Fibroblast of skin of back (primary cell): Measurements from ENCODE around the gene SNAP47.

Source experiments
- DNase-seq: peaks from one replicate; pipeline ENCODE4 v3.0.0-alpha.2; 2013

Gene SNAP47

GRCh38 chr1:227749225-227749624 lies 14.0 kb downstream of the SNAP47 start:
- no peak for DNase-seq

DNA sequence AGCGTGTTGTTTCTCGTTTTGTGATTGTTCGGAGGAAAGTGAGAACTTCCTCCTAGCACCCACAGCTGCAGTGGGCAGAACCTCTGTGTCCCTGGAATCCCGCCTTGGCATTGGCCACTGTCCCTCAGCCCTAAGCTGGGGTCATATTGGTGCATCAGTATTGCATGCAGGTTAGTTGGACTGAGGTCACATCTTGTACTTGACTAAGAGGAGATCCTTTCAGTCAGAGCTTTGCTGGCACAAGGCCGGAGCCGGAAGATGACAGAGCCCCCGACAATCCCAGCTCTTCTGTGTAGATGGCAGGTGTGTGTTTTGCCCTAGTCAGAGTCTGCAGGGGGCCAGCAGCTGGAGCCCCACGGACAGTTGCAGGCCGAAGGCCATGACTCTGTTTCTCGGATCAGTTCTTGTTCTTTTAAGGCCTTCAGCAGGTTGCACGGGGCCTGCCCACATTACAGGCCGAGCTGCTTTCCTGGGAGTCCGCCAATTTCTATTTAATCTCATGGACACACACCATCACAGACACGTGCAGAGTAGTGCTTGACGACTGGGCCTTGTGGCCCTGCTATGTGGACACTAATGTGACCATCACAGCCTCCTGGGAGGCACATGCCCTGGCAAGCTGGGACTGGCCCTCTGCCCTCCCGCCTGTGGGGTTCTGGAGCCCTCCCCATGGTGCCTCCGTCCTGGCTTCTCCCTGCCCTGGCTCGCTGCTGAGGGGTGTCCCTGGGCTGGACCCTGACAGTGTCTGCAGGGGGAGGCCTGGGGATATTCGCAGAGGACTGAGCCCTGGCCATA lies 14.9 kb downstream of the SNAP47 start:
- no peak for DNase-seq

DNA sequence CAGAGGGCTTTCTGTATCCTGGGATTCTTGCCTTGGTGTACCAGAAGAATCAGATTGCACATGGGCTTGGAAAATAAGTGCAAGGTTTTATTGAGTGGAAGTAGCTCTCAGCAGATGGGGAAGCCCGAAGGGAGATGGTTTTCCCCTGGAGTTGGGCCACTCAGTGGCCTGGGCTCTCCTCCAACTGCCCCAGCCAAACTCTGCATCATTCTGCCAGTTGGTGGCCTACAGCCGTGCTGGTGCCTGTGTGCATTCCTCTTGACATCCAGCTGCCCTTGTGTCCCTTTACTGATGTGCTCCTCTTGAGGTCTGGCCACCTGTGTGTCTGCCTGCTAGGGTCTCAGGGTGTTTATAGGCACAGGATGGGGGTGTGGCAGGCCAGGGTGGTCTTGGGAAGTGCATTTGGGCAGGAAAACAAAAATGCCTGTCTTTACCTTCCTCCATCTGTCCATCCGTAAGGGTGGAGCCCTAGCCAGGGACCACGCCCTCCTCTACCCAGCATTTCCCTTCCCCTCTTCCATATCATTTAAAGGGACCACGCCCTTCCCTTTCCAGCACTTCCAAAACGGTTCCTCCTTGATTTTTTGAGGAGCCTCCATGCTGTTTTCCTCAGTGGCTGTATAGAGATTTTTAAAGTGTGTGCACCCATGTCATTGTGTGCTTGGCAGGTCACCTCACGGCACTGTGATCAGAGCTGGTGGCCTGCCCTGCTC lies 18.9 kb downstream of the SNAP47 start:
- no peak for DNase-seq

GRCh38 chr1:227754958-227755357 lies 19.7 kb downstream of the SNAP47 start:
- no peak for DNase-seq

GRCh38 chr1:227756172-227756959 lies 21.1 kb downstream of the SNAP47 start:
- no peak for DNase-seq

- no peak for DNase-seq
These were observed 22.5 kb downstream of the SNAP47 start for GRCh38 chr1:227757781-227758180.

DNA sequence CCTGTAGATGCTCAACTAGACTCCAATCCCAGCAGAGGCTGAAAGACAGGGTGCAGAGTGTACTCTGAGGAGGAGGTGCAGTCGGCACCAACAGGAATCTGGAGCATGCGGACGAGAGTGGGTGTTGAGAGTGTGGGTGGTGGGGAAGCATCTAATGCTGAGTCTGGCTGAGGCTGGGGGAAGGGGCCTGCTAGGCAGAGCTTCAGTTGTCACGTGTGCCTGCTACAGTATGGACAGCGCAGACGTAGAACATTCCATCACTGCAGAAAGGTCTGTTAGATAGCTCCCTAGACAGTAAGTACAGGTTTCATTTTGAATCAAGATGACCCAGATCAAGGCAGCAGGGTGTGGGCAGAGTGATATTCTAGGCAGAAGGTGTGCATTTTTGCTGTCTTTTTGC lies 23.1 kb downstream of the SNAP47 start:
- no peak for DNase-seq

GRCh38 chr1:227759341-227760300 lies 24.4 kb downstream of the SNAP47 start:
- DNase-seq, result peak; percentile 97

GRCh38 chr1:227760377-227760776 lies 25.1 kb downstream of the SNAP47 start:
- no peak for DNase-seq

- no peak for DNase-seq
These were observed 26.5 kb downstream of the SNAP47 start for GRCh38 chr1:227761621-227762230.

- peak; percentile 82 for DNase-seq
These were observed 27.1 kb downstream of the SNAP47 start for GRCh38 chr1:227762231-227762911.

DNA sequence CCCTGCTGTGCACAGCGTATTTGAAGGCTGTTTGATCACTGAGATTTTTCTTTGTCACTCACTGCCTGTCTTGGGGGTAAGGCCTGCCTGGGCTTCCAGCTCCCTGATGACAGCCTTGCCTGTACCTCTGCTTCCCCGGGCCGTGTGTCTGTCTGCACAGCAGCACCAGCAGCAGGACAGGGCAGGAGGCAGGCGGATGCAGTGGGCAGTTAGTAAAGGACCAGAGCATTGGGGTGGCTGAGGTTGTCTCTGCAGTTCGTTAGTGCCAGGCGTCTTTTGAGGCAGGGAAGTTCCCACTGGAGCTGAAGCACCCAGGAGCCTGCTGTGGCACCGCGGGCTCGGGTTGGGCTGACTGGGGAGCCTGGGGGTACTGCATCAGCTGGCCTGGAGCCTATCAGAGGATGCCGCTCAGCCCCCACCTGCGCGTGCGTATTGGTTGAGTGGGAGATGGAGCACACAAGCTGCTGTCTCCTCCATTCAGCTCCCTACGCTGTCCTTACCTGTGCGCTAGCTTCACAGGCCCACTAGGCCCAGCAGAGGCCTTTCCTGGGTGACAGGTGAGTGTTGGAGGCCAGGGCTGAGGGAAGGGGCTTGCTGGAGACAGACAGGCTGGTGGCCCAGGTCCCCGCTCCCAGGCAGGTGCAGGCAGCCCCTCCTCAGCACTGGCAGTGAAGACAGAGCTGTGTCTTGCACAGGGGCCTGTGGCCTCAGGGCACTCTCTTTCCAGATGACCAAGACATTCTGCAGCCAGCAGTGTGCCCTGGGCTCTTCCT lies 28.2 kb downstream of the SNAP47 start:
- DNase-seq, result no peak

GRCh38 chr1:227764019-227764391 lies 28.8 kb downstream of the SNAP47 start:
- peak; percentile 48 for DNase-seq

DNA sequence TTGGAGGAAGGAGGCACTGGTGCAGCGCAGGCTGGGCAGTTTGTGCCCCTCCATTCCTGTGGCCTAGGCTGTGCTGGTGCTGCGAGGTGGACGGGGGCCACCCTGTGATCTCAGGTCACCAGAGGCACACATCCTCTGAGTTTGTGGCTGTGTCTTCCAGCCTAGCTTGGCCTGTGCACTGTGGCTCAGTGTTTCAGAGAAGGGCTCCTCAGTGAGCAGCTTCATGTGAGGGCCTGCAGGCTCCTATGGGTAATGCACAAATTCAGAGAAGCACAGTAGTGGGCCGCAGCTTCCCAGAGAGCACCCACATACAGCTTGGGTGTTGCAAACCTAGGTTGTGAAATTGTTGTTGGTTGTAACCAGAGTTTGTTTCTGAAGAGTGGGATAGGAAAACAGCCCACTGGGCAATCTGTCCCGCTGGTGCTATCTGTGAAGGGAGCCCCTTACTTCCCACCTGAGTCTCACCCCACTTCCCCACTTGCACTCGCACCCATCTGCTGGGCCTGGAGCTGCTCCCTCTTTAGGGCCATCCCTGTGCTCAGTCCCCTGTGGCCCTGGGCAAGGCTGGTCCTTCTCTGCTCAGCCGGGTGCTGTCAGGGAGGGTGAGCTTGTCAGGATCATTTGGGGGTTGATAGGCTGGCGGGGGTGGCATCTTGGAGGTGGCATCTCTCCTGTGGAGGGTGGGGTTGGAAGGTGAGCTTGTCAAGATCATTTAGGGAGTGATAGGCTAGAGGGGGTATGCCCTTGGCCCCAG lies 30.2 kb downstream of the SNAP47 start:
- DNase-seq, result no peak

- DNase-seq, result no peak
These were observed 30.9 kb downstream of the SNAP47 start for GRCh38 chr1:227766015-227766634.

GRCh38 chr1:227766653-227767277 lies 31.5 kb downstream of the SNAP47 start:
- no peak for DNase-seq

DNA sequence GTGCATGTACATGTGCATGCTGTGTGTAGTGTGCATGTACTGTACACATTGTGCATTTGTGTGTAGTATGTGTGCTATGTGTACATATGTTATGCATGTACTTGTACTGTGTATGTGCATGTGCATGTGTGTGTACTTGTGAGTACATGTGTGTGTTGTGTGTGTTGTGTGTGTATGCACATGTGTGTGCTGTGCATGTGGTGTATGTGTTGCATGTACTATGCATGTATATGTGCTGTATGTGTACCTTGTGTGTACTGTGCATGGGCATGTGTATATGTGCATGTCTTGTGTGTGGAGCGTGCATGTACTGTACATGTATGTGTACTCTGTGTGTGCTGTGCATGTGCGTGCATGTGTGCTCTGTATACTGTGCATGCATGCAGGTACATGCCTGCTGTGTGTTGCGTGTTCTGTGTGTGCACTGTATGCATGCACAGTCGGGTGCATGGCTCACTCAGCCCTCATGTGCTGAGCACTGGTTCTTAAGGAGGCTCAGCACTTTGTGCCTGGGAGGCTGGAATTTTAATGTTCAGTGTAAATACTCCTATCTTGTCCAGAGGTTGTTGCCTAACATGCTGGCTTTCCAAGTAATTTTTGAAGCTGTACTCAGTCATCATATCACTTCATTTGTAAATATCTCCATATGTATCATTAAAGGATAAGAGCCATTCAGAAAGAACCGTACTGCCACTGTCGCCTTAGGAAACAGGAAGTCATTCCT lies 32.3 kb downstream of the SNAP47 start:
- DNase-seq, result no peak

- DNase-seq, result no peak
These were observed 32.8 kb downstream of the SNAP47 start for GRCh38 chr1:227768125-227768439.
